ENCODE data around the gene ZNF22. TPM values are rescaled to one million over a fixed set of nuclear protein-coding genes. Genes with fewer than 3 reads are reported as not detected.

The ZNF22 gene
- total RNA-seq, 4 donors from 2014 or later = 19.2 to 35.6 (median 27.1) TPM

DNA sequence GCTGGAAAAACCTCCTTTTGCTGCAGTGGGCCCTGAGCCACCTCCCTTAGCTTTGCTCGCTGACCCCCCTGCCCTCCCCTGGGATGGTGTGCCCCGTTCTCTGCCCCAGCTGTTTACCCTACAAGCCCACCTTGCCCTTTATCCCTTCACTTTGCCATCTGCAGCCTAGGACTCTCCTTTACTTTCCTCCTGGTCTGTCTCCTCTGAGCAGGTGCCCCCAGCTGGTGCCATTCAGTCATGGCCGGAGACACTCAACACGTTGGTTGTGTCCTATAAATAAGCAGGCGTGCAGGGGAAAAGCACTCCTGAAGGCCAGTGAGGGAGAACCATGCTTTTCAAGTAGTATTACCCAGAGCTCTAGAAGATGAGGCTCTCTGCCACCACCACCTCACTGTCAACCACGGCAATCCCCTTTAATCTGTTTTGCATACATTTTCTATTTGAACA lies 35.0 kb upstream of the ZNF22 start:
- H3K4me3 ChIP-seq = peak overlapping the region in 1 of 2 donors; percentile 12
- H3K27me3 ChIP-seq = no peaks in the 10 kb centered on the region
- H3K36me3 ChIP-seq = peaks cover 0 to 13% of the 10 kb centered on the region in 2 donors
- peaks cover 0 to 95% (median 40%) of the 10 kb centered on the region in 3 donors for H3K4me1 ChIP-seq
- TF ChIP-seq POLR2A (IDR thresholded peaks at IDR 0.05) = no peak
- TF ChIP-seq, protein P1, sequence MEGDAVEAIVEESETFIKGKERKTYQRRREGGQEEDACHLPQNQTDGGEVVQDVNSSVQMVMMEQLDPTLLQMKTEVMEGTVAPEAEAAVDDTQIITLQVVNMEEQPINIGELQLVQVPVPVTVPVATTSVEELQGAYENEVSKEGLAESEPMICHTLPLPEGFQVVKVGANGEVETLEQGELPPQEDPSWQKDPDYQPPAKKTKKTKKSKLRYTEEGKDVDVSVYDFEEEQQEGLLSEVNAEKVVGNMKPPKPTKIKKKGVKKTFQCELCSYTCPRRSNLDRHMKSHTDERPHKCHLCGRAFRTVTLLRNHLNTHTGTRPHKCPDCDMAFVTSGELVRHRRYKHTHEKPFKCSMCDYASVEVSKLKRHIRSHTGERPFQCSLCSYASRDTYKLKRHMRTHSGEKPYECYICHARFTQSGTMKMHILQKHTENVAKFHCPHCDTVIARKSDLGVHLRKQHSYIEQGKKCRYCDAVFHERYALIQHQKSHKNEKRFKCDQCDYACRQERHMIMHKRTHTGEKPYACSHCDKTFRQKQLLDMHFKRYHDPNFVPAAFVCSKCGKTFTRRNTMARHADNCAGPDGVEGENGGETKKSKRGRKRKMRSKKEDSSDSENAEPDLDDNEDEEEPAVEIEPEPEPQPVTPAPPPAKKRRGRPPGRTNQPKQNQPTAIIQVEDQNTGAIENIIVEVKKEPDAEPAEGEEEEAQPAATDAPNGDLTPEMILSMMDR (IDR thresholded peaks at IDR 0.05) = no peak
- TF ChIP-seq POLR2AphosphoS5 (IDR thresholded peaks at IDR 0.05) = no peak
- TF ChIP-seq EP300 (IDR thresholded peaks at IDR 0.05) = no peak
- WGBS, 2 donors (ENCODE audit: low coverage in 1 of 2) = 78 to 89% methylated on average over 2 to 4 of the region's 6 CpGs
- no peak for ATAC-seq
- peak overlapping the region in 3 of 4 donors; percentile 41 to 94 (median 50) for H3K27ac ChIP-seq
- no peaks in the 10 kb centered on the region for H3K9me3 ChIP-seq

DNA sequence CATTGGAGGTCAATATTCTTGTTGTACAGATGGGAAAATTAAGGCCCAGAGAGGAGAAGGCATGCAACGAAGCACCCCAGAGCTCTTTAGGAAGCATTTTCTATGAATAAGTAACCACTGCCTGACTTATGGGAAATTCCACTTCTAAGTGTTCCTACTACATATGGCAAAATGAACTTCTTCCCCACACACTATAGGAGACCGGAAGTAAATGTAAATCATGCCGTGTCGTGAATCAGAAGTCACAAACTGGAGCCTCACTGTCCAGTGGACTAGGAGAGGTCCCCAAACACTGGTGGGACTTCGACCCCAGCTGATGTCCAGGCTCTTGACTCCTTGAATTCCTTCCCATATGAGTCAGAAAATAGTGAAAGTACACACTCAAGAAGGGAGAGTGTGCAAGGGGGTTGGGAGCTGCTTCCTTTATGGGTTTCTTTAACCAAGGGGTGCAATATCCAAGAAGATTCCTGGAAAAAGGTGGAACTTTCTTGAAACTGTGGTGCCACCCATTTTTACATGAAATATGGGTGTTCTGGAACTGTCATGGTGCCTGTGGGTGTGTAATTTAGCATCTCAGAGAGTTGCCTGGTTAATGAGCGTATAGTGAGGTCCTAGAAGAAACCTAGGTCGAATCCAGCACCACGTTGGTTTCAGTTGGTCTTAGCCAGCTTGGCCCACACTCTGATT lies 34.5 kb upstream of the ZNF22 start:
- 65 to 87% methylated on average over 3 to 8 of the region's 8 CpGs for WGBS, 2 donors (ENCODE audit: low coverage in 1 of 2)
- H3K9me3 ChIP-seq = no peaks in the 10 kb centered on the region
- TF ChIP-seq POLR2A (IDR thresholded peaks at IDR 0.05) (no peak), EP300 (IDR thresholded peaks at IDR 0.05) (no peak), POLR2AphosphoS5 (IDR thresholded peaks at IDR 0.05) (no peak)
- TF ChIP-seq, protein P1 (IDR thresholded peaks at IDR 0.05) = no peak
- no peaks in the 10 kb centered on the region for H3K27me3 ChIP-seq
- H3K4me1 ChIP-seq = peaks cover 0 to 89% (median 40%) of the 10 kb centered on the region in 3 donors
- H3K27ac ChIP-seq = peak overlapping the region in 3 of 4 donors; percentile 41 to 94 (median 50)
- ATAC-seq = no peak
- peaks cover 0 to 19% of the 10 kb centered on the region in 2 donors for H3K36me3 ChIP-seq
- no peak overlapping the region for H3K4me3 ChIP-seq

DNA sequence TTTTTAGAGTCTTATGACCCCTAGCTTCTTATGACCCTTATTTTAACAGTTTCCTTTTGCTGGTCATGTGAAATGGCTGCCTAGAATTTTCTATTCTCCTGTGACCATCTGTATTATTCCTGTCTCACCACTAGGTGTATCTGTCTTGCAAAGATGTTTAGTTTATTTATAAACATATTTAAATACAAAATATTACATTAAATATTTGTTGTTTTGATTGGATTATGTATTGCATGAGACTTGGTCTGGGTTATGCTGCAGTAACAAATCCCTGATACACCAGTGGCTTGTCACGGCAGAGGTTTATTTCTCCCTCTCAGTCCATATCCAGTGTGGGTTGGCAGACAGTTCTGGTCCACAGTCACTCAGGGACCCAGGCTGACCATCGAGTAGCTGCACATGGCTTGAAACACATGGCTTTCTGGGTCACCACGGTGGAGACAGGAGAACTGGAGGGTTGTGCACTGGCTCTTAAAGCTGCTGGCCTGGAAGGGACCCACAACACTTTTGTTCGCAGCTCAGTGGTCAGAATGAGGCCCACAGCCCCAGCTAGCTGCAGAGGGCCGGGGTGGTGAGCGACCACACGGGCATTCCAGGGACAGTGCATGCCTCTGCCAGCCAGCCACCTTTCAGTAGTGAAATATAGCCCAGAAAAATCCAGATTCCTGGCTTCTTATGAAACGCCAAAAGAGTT lies 33.8 kb upstream of the ZNF22 start:
- Histone ChIP-seq H3K4me3 (no peak overlapping the region), H3K27me3 (no peaks in the 10 kb centered on the region), H3K9me3 (no peaks in the 10 kb centered on the region), H3K4me1 (peaks cover 0 to 82% (median 38%) of the 10 kb centered on the region in 3 donors), H3K27ac (peak overlapping the region in 3 of 4 donors; percentile 50 to 94 (median 51)), H3K36me3 (peaks cover 0 to 26% of the 10 kb centered on the region in 2 donors)
- TF ChIP-seq POLR2A (IDR thresholded peaks at IDR 0.05) (no peak), POLR2AphosphoS5 (IDR thresholded peaks at IDR 0.05) (no peak), EP300 (IDR thresholded peaks at IDR 0.05) (no peak)
- TF ChIP-seq, protein P1 (IDR thresholded peaks at IDR 0.05) = no peak
- 64 to 80% methylated on average over 2 of the region's 8 CpGs for WGBS, 2 donors (ENCODE audit: low coverage in 1 of 2)
- ATAC-seq = no peak

DNA sequence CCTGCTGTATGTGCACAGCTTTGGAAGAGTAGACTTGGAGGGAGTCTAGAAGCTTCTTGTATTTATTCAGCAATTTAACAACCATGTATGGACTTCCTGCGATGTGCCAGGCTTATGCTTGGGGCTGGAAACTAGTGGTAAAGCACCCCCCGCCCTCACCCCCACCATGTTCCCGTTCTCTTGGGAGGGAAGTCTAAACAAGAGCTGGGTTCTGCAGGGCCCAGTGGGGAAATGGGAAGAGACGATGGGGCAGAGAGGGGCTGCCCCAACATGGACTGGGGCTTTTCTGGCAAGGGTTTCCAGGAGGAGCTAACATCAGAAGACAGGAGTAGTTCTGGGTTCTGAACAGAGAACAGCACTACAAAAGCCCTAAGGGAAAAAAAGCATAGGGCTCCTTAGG lies 33.1 kb upstream of the ZNF22 start:
- ATAC-seq = no peak
- 40 to 65% methylated on average over 1 to 3 of the region's 4 CpGs for WGBS, 2 donors (ENCODE audit: low coverage in 1 of 2)
- peaks cover 0 to 79% (median 33%) of the 10 kb centered on the region in 3 donors for H3K4me1 ChIP-seq
- peaks cover 0 to 32% of the 10 kb centered on the region in 2 donors for H3K36me3 ChIP-seq
- H3K4me3 ChIP-seq = peak overlapping the region in 1 of 2 donors; percentile 10
- H3K27ac ChIP-seq = peak overlapping the region in 3 of 4 donors; percentile 50 to 94 (median 51)
- H3K9me3 ChIP-seq = no peaks in the 10 kb centered on the region
- H3K27me3 ChIP-seq = no peaks in the 10 kb centered on the region
- TF ChIP-seq POLR2A (IDR thresholded peaks at IDR 0.05) = no peak
- no peak for TF ChIP-seq POLR2AphosphoS5 (IDR thresholded peaks at IDR 0.05)
- TF ChIP-seq, protein P1 (IDR thresholded peaks at IDR 0.05) = no peak
- no peak for TF ChIP-seq EP300 (IDR thresholded peaks at IDR 0.05)

All from gastroesophageal sphincter (tissue), 4 donors.